HTERT RPE-1 (cell line): ENCODE data around the gene RPRD1B.
"Not testable (repeated sequence)": the region's sequence is repeated elsewhere in the genome, so short reads cannot be mapped to it uniquely, and the experiment has no call there.

Source experiments
- in situ Hi-C: fragments of 300-500 bp; cut with MboI; formaldehyde crosslinking; loops from 4 replicates; pipeline ENCODE4 v1.14.3; 2020; ENCODE audit warnings: low sequenced_read_pairs

RPRD1B gene

DNA sequence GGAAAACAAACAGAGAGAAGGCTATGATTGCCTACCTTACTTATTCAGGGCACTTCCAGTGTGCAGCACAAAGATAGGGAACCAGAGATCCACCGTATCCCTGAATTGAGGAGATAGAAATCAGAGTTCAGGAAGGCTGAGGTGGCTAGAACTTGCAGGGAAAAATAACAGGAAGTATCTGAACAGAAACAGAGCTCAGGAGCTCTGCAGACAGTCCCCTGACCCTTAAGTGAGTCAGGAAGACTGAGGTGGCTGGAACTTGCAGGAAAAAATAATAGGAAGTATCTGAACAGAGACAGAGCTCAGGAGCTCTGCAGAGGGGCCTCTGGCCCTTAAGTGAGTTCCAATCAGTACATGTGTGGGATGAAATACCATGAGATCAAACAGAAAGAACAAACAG lies 65.4 kb downstream of the RPRD1B start:
- in situ Hi-C loops = no loop called here

DNA sequence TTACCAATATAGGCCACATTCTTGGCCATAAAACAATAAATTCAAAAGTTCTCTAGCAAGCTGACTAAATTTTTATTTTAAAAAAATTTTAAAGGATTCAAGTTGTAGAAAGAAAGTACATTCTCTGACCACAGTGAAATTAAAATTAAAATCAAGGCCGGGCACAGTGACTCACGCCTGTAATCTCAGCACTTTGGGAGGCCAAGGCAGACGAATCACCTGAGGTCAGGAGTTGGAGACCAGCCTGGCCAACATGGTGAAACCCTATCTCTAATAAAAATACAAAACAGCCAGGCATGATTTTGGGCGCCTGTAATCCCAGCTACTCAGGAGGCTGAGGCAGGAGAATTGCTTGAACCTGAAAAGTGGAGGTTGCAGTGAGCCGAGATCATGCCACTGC lies 68.7 kb downstream of the RPRD1B start:
- in situ Hi-C loops = not testable (repeated sequence)

- in situ Hi-C loops = no loop called here
These were observed 70.7 kb downstream of the RPRD1B start for GRCh38 chr20:38104285-38104684.

DNA sequence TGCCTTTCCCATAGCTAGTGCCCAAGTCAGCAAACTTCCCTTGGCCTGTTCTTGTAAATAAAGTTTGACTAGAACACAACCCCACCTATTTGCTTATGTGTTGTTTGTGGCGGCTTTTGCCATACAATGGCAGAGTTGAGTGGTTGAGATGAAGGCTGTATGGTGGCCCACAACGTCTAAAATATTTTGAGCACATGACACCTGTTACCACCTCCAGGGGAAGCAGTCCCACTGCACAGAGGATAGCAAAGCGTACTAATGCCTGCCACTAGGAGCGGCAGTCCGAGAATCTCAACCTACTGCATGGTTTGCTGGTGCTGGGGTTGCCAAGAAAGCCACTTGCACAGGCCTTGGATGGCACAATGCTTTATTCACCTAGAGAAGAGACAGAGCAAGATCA lies 72.9 kb downstream of the RPRD1B start:
- in situ Hi-C loops = no loop called here

DNA sequence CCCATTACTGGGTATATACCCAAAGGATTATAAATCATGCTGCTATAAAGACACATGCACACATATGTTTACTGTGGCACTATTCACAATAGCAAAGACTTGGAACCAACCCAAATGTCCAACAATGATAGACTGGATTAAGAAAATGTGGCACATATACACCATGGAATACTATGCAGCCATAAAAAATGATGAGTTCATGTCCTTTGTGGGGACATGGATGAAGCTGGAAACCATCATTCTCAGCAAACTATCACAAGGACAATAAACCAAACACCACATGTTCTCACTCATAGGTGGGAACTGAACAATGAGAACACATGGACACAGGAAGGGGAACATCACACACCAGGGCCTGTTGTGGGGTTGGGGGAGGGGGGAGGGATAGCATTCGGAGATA lies 73.8 kb downstream of the RPRD1B start:
- in situ Hi-C loops = not testable (repeated sequence)

DNA sequence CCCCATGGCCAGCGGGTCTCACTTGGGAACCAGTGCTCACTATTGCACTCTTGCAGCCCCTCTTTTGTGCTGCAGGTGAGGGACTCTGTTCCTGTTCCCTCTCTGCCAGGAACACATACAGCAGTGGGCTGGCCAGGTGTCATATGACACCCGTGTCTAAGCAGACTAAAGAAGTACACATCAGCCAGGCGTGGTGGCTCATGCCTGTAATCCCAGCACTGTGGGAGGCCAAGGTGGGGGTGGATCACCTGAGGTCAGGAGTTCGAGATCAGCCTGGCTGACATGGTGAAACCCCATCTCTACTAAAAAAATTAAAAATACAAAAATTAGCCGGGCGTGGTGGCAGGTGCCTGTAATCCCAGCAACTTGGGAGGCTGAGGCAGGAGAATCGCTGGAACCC lies 74.4 kb downstream of the RPRD1B start:
- in situ Hi-C loops = not testable (repeated sequence)

- in situ Hi-C loops = no loop called here
These were observed 75.0 kb downstream of the RPRD1B start for GRCh38 chr20:38108438-38108985.

DNA sequence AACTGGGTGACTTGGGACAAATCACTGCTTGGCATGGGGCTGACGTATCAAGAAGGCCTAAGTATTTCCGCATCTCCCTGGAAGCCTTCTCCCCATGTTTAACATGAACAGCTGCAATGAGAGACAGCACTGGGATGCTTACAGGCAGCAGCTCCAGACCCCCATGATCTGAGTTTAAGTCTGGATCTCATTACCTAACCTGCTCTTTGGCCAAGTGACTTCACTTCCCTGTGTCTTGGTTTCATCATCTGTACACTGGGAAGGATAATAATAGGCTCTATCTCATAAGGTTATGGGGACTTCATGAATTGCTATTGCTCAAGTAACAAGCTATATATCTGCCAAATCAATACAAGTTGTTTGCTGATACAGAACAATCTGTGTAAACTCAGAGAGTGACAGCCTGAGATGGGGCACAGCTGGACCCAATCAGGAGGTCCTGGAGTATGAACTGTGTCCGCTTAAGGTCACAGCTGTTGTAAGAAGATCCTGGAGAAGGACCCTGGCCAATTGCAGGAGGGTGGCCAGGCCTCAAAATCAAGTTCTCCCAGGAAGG lies 75.5 kb downstream of the RPRD1B start:
- in situ Hi-C loops = no loop called here

- in situ Hi-C loops = no loop called here
These were observed 76.3 kb downstream of the RPRD1B start for GRCh38 chr20:38109591-38110524.

DNA sequence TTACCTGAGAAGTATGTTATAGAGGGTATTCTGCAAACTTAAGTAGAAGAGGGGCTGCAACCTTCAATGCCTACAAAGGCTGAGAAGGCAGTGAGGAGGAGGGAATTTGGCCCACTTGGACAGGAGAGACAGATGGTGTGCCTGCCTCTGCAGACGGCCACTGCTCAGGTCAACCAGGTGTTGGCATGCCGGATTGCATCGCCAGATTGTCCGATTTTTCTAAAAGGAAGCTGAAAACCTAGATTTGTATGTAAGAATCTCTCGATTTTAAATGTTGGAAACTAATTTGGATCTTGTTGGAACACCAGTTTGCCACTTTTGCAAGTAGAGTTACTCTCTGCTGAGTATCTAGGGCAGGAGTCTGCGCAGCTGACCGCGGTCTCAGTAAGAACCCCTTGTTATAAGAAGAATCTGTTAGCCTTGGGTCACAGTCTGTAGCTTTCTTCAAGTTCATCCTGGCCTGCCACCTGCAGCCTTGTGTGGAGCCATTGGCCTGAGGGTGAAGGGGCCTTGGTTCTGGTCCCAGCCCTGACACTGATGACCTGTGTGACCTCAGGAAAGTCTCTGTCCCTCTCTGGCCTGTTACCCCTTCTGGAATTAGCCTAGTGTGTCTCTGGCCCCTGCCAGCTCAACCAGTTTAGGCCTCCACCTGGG lies 77.1 kb downstream of the RPRD1B start:
- in situ Hi-C loops = no loop called here

GRCh38 chr20:38111366-38112232 lies 78.1 kb downstream of the RPRD1B start:
- in situ Hi-C loops = no loop called here

DNA sequence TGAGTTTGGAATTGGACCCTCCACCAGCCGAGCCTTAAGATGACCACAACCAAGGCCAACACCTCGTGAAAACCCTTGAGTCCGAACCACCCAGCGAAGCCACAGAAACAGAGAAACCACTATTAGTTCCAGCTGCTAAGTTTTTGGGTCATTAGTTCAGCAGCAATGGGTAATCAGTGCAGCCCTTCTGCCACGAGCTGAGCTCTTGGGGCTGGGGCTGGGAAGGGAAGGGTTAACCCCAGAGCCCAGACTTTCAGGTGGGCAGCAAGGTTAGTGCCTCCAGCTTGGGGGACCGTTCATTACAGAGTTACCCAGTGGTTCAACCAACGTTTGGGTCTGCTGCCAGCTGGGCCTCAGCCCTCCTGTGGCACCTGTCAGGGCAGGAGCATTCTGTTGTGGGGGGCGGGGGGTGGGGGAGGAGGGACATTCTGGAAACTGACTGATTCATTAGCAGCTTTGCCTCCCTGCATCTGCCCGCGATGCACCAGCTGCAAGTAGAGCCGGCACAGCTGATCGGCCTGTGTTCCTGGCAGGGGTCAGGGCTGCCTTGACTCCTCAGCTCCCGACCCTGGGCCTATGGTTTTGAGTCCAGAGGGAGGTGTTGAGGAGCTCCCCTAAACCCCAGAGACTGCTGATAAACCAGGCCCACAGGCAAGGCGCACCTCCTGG lies 78.8 kb downstream of the RPRD1B start:
- in situ Hi-C loops = no loop called here

DNA sequence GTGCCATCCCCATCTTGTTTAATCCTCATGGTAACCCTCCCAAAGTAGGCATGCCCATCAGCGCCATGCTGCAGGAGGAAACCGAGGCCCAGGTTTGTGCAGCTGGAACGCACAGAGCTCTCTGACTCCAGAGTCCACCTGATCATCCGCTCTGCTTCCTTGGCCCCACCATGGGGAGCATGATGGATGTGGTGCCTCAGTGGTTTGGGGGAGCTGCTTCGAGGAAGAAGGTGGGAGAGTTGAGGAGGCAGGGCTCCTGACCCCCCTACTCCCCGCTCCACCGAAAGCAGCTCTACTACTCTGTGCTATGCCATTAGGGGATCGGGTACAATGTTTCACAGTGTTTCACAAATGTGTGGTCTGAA lies 79.4 kb downstream of the RPRD1B start:
- in situ Hi-C loops = no loop called here

DNA sequence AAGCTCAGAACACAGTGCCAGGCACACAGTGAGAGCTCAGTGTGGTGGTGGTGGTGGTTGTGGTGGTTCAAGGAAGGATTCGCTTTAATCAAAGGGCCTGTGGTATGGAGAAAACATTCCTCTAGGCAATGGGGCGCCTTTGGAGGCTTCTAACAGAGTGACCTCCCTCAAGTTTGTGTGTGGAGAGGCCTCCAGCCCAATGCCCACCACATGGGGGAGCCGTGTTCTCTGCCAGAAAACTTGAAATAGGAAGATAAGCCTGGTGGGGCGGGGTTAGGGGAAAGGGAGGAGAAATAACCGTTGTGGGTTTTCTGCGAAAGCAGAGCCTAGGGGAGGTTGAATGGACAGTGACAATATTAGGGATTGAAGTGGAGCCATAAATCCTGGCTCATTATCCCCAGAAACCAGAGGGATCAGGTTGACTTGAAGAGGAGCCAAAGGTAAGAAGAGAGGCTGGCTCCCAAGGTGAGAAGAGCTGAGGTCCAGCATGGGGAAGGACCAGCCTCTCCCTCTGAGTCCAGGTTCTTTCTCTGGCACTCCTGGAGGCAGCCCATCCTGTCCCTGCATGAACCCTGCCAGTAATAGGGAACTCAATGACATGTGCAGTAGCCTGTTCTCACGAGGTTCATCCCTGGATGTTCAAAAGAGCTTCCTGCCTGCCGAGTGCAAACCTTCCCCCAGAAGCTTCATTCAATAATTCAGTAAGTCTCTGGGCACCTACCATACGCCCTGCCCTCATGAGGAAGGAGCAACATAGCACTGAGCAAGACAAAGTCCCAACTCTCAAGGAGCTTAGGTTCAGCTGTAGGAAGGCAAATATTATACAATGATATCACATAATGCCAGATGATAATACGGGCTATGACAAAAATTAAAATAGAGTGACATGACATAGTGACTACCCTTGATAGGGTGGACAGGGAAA lies 80.1 kb downstream of the RPRD1B start:
- in situ Hi-C loops = no loop called here

DNA sequence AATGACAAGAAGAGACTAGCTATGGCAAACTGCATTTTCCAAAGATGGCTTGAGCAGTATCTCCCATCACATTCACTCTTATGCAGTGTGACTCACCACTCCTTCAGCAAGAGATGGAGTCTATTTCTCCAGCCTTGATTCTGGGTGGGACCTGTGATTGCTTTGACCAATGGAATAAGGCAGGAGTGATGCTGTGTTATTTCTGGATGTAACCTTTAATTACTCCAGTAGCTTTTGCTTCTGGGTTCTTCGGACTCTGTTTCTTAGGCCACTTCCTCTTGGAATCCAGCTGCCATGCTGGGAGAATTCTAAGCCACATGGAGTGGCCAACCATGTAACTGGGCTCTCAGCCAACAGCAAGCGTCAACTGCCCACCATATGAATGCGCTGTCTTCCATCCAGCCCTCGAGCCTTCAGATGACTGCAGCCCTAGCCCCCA lies 80.8 kb downstream of the RPRD1B start:
- in situ Hi-C loops = no loop called here

GRCh38 chr20:38115205-38115604 lies 81.7 kb downstream of the RPRD1B start:
- in situ Hi-C loops = no loop called here

DNA sequence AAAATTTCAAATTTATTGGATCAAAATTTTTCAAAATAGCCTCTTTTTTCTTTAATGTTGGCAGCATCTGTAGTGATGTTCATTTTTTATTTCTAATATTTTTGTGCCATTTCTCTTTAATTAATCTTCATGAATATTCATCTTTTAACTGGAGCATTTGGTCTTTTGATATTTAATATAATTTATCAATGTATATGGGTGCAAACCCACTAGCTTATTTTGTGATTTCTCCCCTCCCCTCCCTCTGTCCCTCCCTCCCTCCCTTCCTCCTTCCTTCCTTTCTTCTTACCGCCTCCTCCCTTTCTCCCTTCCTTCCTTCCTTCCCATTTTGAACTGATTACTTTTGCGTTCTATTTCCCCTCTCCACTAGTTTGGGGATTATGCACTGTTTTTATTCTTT lies 82.3 kb downstream of the RPRD1B start:
- in situ Hi-C loops = no loop called here

DNA sequence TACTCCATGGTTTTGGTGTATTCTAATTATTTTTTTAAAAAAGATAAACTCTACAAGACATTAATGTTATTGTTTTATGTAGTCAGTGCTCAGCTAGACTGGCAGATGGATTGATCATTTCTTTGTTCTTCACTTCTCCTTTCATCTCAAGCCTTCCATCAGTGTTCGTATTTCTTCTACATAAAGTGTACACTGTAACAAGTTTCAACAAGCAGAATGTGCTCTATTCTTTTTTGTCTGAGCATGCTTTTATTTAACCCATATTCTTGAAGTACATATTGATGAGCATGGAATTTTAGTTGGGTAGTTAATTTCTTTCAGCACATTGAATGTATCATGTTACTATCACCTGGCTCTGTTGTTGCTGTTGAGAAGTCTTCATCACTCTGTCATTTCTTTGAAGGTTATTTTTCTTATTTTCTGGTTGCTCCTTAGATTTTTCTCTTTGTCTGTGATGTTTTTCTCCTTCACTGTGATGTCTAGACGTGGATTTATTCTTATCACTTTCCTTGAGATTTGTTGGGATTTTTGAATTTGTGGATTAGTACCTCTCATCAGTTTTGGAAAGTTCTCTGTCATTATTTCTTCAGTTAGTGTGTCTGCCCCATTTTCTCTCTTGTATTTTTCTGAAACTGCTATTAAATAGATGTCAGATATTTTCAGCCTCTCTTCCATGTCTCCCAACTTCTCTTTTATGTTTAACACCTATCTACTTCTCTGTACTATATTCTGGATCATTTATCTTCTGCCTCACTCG lies 83.0 kb downstream of the RPRD1B start:
- in situ Hi-C loops = no loop called here
